SK-N-SH (cell line): ENCODE data around the gene LMTK2.

ENCODE experiments used
- CTCF ChIP-seq: fragments of 200-600 bp; sonication (generic); IDR thresholded peaks from 2 replicates; pipeline ENCODE4 v1.6.1; 2017; ENCODE audit warnings: antibody characterized with exemption, mild to moderate bottlenecking, moderate library complexity
- FOXM1 ChIP-seq: IDR thresholded peaks from 2 replicates; pipeline ENCODE4 v1.4.0; 2012; ENCODE audit warnings: low read depth, mild to moderate bottlenecking
- PBX3 ChIP-seq: IDR thresholded peaks from 2 replicates; pipeline ENCODE4; 2012
- REST ChIP-seq: IDR thresholded peaks from 2 replicates; pipeline ENCODE4 v1.6.1; 2012; ENCODE audit warnings: mild to moderate bottlenecking, low read depth, low read length, moderate library complexity
- RFX5 ChIP-seq: IDR thresholded peaks from 2 replicates; pipeline ENCODE4 v1.6.1; 2012; ENCODE audit warnings: mild to moderate bottlenecking, improper control_type of control experiment, low read length
- RXRA ChIP-seq: IDR thresholded peaks from 2 replicates; pipeline ENCODE4 v1.4.0; 2012; ENCODE audit warnings: low read depth, mild to moderate bottlenecking, borderline replicate concordance
- SIN3A ChIP-seq: IDR thresholded peaks from 2 replicates; pipeline ENCODE4 v1.6.1; 2012; ENCODE audit warnings: low read depth, mild to moderate bottlenecking, low read length, moderate library complexity, borderline replicate concordance
- YY1 ChIP-seq: IDR thresholded peaks from 2 replicates; pipeline ENCODE4 v1.4.0; 2012; ENCODE audit warnings: low read depth, mild to moderate bottlenecking
- ZBTB33 ChIP-seq: IDR thresholded peaks from 2 replicates; pipeline ENCODE4 v1.4.0; 2012; ENCODE audit warnings: low read depth, borderline replicate concordance

- no peak for TF ChIP-seq CTCF
- no peak for TF ChIP-seq SIN3A
- TF ChIP-seq FOXM1: no peak
- no peak for TF ChIP-seq PBX3
- no peak for TF ChIP-seq RXRA
- no peak for TF ChIP-seq YY1
- no peak for TF ChIP-seq ZBTB33
- no peak for TF ChIP-seq REST
- no peak for TF ChIP-seq RFX5
These were observed 25.3 kb upstream of the LMTK2 start for GRCh38 chr7:98081319-98081718.
